SK-N-SH (cell line): ENCODE data around the gene PDZD2. TPM values are rescaled to one million over a fixed set of nuclear protein-coding genes. Genes with fewer than 3 reads are reported as not detected.
"Not testable (repeated sequence)": the region's sequence is repeated elsewhere in the genome, so short reads cannot be mapped to it uniquely, and the experiment has no call there.

ENCODE experiments used
- CTCF ChIA-PET: fragments of 300-600, 350-600 bp; formaldehyde crosslinking; extraction: SDS; loops from one replicate; lab custom pipeline; 2021; lab: Yijun Ruan, JAX
- POLR2A ChIA-PET: fragments of 350-600 bp; sonication (Branson Sonifier 250); formaldehyde crosslinking; extraction: SDS; loops from one replicate; lab custom pipeline; 2020; ENCODE audit warnings: antibody characterized with exemption, inconsistent platforms; lab: Yijun Ruan, JAX
- DNase-seq: peaks from one replicate; pipeline ENCODE4 v3.0.0; 2012
- H2AFZ ChIP-seq: fragments of 200-600 bp; sonication (generic); 2 replicates; pipeline ENCODE4 v1.8.1; 2016; ENCODE audit warnings: antibody characterized with exemption, mild to moderate bottlenecking, low read depth
- H3F3A ChIP-seq: fragments of 200-600 bp; sonication (generic); replicated peaks from 2 replicates; pipeline ENCODE3; 2016; ENCODE audit warnings: antibody characterized with exemption, mild to moderate bottlenecking; ENCODE audit not compliant: insufficient read depth
- H3K27ac ChIP-seq, 2 experiments: fragments of 200-500 bp in 1 of 2; fragments of 200-600 bp in 1 of 2; sonication (Bioruptor generic) in 1 of 2; sonication (generic), shearing (Covaris generic) in 1 of 2; 2 replicates each; pipeline versions ENCODE4 v1.5.1 to v1.6.1; 2014 to 2016; ENCODE audit warnings: low read depth in 2 of 2, inconsistent platforms in 1 of 2, low read length in 1 of 2, mild to moderate bottlenecking in 1 of 2, mixed read lengths in 1 of 2
- H3K27me3 ChIP-seq: fragments of 200-600 bp; sonication (generic), shearing (Covaris generic); 2 replicates; pipeline ENCODE4 v1.6.1; 2016; ENCODE audit warnings: mixed run types; ENCODE audit not compliant: insufficient read depth
- H3K36me3 ChIP-seq, 2 experiments: fragments of 200-500 bp in 1 of 2; fragments of 200-600 bp in 1 of 2; sonication (Bioruptor generic) in 1 of 2; sonication (generic) in 1 of 2; replicated peaks in 1 of 2; 2 replicates each; pipeline versions ENCODE3 to v1.5.1; 2014 to 2016; ENCODE audit warnings: low read length in 1 of 2, mild to moderate bottlenecking in 1 of 2; ENCODE audit not compliant: insufficient read depth in 2 of 2, control insufficient read depth in 1 of 2
- H3K4me1 ChIP-seq, 2 experiments: fragments of 200-500 bp in 1 of 2; fragments of 200-600 bp in 1 of 2; sonication (Bioruptor generic) in 1 of 2; sonication (generic), shearing (Covaris generic) in 1 of 2; 2 replicates each; pipeline versions ENCODE4 v1.5.1 to v1.6.1; 2014 to 2016; ENCODE audit warnings: low read depth in 1 of 2, low read length in 1 of 2, mixed run types in 1 of 2; ENCODE audit not compliant: insufficient read depth in 2 of 2, control insufficient read depth in 1 of 2
- H3K4me2 ChIP-seq: fragments of 200-600 bp; sonication (generic), shearing (Covaris generic); 2 replicates; pipeline ENCODE4 v1.6.1; 2017; ENCODE audit warnings: mixed run types
- H3K4me3 ChIP-seq, 2 experiments: fragments of 200-500 bp in 1 of 2; fragments of 200-600 bp in 1 of 2; sonication (Bioruptor generic) in 1 of 2; sonication (generic), shearing (Covaris generic) in 1 of 2; 2 replicates each; pipeline versions ENCODE4 v1.5.1 to v1.8.1; 2014 to 2016; ENCODE audit warnings: low read depth in 2 of 2, inconsistent platforms in 1 of 2, low read length in 1 of 2, mild to moderate bottlenecking in 1 of 2, mixed read lengths in 1 of 2, moderate library complexity in 1 of 2
- H3K79me2 ChIP-seq: fragments of 200-600 bp; sonication (generic); 2 replicates; pipeline ENCODE4 v1.8.1; 2017; ENCODE audit warnings: mild to moderate bottlenecking; ENCODE audit not compliant: insufficient read depth
- H3K9ac ChIP-seq: fragments of 200-600 bp; sonication (generic); 2 replicates; pipeline ENCODE4 v1.6.1; 2017; ENCODE audit warnings: mixed run types
- H3K9me2 ChIP-seq: fragments of 200-600 bp; sonication (generic); 2 replicates; pipeline ENCODE4 v1.6.1; 2017; ENCODE audit warnings: mixed run types
- H3K9me3 ChIP-seq: fragments of 200-600 bp; sonication (generic); 2 replicates; pipeline ENCODE4 v1.6.1; 2017; ENCODE audit warnings: mixed run types, mild to moderate bottlenecking, moderate library complexity
- H4K20me1 ChIP-seq: fragments of 200-600 bp; sonication (generic); 2 replicates; pipeline ENCODE4 v1.6.1; 2017; ENCODE audit warnings: mild to moderate bottlenecking, mixed run types; ENCODE audit not compliant: insufficient read depth
- CHD2 ChIP-seq: fragments of 150-350 bp; IDR thresholded peaks from 2 replicates; pipeline ENCODE4 v1.6.1; 2018; ENCODE audit warnings: low read length; ENCODE audit not compliant: partially characterized antibody
- GABPA ChIP-seq: IDR thresholded peaks from 2 replicates; pipeline ENCODE4 v1.4.0; 2012; ENCODE audit warnings: low read depth, mild to moderate bottlenecking
- MXI1 ChIP-seq: IDR thresholded peaks from 2 replicates; pipeline ENCODE4 v1.6.1; 2012; ENCODE audit warnings: mild to moderate bottlenecking, low read depth, low read length, improper control_type of control experiment
- POLR2AphosphoS5 ChIP-seq: IDR thresholded peaks from 2 replicates; pipeline ENCODE4 v1.6.1; 2012; ENCODE audit warnings: low read depth, low read length
- SMC3 ChIP-seq: IDR thresholded peaks from 2 replicates; pipeline ENCODE4 v1.6.1; 2012; ENCODE audit warnings: low read depth, low read length, improper control_type of control experiment
- TAF1 ChIP-seq: IDR thresholded peaks from 2 replicates; pipeline ENCODE4 v1.6.1; 2012; ENCODE audit warnings: low read depth, mild to moderate bottlenecking, low read length, moderate library complexity, borderline replicate concordance
- WGBS: methylation state at CpG from one replicate; pipeline ENCODE4 v1.1.6; 2017; ENCODE audit warnings: low lambda C conversion rate; 5-methylcytosine and 5-hydroxymethylcytosine counted together
- polyA plus RNA-seq, 3 experiments: library from polyadenylated mRNA; depleted of rRNA; stranded (reverse); fragments of >200 nt; gene quantifications; 2 replicates each; pipeline ENCODE4 v1.2.3, GENCODE V29; 2012

The PDZD2 gene
- polyA plus RNA-seq, 1 of the 3 experiments (the other 2 are of a cell fraction), result 0.13 TPM

- CTCF ChIA-PET, result interaction anchor here (1.4 kb wide), 1 partner anchor 480 kb away, joined by 4 read pairs; no protein-coding TSS in a partner anchor
- Histone ChIP-seq H3K4me2 (no peak overlapping the region), H3K79me2 (no peaks in the 10 kb centered on the region), H3K27me3 (peaks cover 8% of the 10 kb centered on the region), H3K9ac (no peak overlapping the region), H3K4me1 (no peaks in the 10 kb centered on the region), H3K36me3 (no peaks in the 10 kb centered on the region)
- no peak for DNase-seq
- TF ChIP-seq SMC3 (no peak), MXI1 (no peak), CHD2 (no peak)
- TF ChIP-seq, all 33 proteins: peak for 0
- H3K9me3 ChIP-seq, result no peaks in the 10 kb centered on the region
- POLR2A ChIA-PET, result no interaction called here
- H3K9me2 ChIP-seq, result no peaks in the 10 kb centered on the region
- H3K4me3 ChIP-seq, result no peak overlapping the region
- H2AFZ ChIP-seq, result no peak overlapping the region
- 28% methylated on average over 1 of the region's 1 CpG for WGBS
- H3F3A ChIP-seq, result no peaks in the 10 kb centered on the region
- H4K20me1 ChIP-seq, result no peaks in the 10 kb centered on the region
- no peak overlapping the region for H3K27ac ChIP-seq
Measured at GRCh38 chr5:31596354-31596753, 42.6 kb upstream of the PDZD2 start.

GRCh38 chr5:31598640-31599611 is 40.0 kb upstream of the PDZD2 start:
- Histone ChIP-seq H3K4me3 (no peak overlapping the region), H4K20me1 (no peaks in the 10 kb centered on the region), H3K27ac (no peak overlapping the region), H3K9me3 (no peaks in the 10 kb centered on the region), H3K27me3 (peaks cover 8% of the 10 kb centered on the region), H3K9me2 (no peaks in the 10 kb centered on the region), H3K4me2 (no peak overlapping the region), H2AFZ (no peak overlapping the region), H3K9ac (no peak overlapping the region), H3K4me1 (no peaks in the 10 kb centered on the region), H3K36me3 (no peaks in the 10 kb centered on the region), H3K79me2 (no peaks in the 10 kb centered on the region), H3F3A (no peaks in the 10 kb centered on the region)
- CTCF ChIA-PET, result interaction anchor here (1.0 to 1.2 kb wide), 3 partner anchors 17 to 226 kb away, joined by 3 read pairs; no protein-coding TSS in a partner anchor
- 39% methylated on average over 5 of the region's 5 CpGs for WGBS
- POLR2A ChIA-PET, result no interaction called here
- no peak for TF ChIP-seq GABPA
- no peak for TF ChIP-seq POLR2AphosphoS5
- TF ChIP-seq TAF1, result no peak
- DNase-seq, result no peak

GRCh38 chr5:31602305-31602704 is 36.6 kb upstream of the PDZD2 start:
- H3K9me3 ChIP-seq, H3K4me3 ChIP-seq, H3K36me3 ChIP-seq, H3K4me1 ChIP-seq, H4K20me1 ChIP-seq, H3K27ac ChIP-seq, H3K9ac ChIP-seq, POLR2A ChIA-PET, H3F3A ChIP-seq, H3K4me2 ChIP-seq, H3K27me3 ChIP-seq, H3K79me2 ChIP-seq, DNase-seq, H2AFZ ChIP-seq, H3K9me2 ChIP-seq: not testable (repeated sequence)
- WGBS, result 43% methylated on average over 4 of the region's 4 CpGs
- CTCF ChIA-PET, result interaction anchor here (1.3 kb wide), 1 partner anchor 207 kb away, joined by 5 read pairs; no protein-coding TSS in a partner anchor
